ENCODE results near the gene PAK6. TPM values are rescaled to one million over a fixed set of nuclear protein-coding genes. Genes with fewer than 3 reads are reported as not detected.

PAK6 gene
- total and polyA plus RNA-seq, 9 of the 15 experiments (the other 6 are each of a cell fraction or from before 2014, with no cell fraction given) = 0.03 to 0.74 (median 0.16) TPM; not detected in 2

GRCh38 chr15:40323953-40324937, 85.4 kb downstream of the PAK6 start (continued):
- TF ChIP-seq HOMEZ (CRISPR knock-in tag; IDR thresholded peaks at IDR 0.05) (no peak), SIN3B (IDR thresholded peaks at IDR 0.05; ENCODE audit: low read depth) (0 out of 2 replicates have a peak, but pooled peaks have one; percentile 16), PCBP1 (IDR thresholded peaks at IDR 0.05; ENCODE audit: low read depth, low read length, poor library complexity, severe bottlenecking) (peak; percentile 40), OTX1 (CRISPR knock-in tag; IDR thresholded peaks at IDR 0.05) (no peak), RB1 (IDR thresholded peaks at IDR 0.05; ENCODE audit: low read depth) (no peak), POLR2B (IDR thresholded peaks at IDR 0.05; ENCODE audit: low read depth, partially characterized antibody) (no peak), ZNF324 (CRISPR knock-in tag; IDR thresholded peaks at IDR 0.05) (no peak), NR4A1 (CRISPR knock-in tag; IDR thresholded peaks at IDR 0.05) (no peak), NR4A1 (tag; IDR thresholded peaks at IDR 0.05) (no peak), ETV1 (tag; conservative IDR thresholded peaks at IDR 0.05; ENCODE audit: low read depth) (no peak), ZFP1 (CRISPR knock-in tag; IDR thresholded peaks at IDR 0.05) (no peak), KDM5B (IDR thresholded peaks at IDR 0.05; ENCODE audit: insufficient replicate concordance, low read depth, low read length) (peak; percentile 55), SNIP1 (IDR thresholded peaks at IDR 0.05; ENCODE audit: low read depth) (no peak), SMARCA4 (IDR thresholded peaks at IDR 0.05) (no peak), ATF7 (IDR thresholded peaks at IDR 0.05) (no peak), MAFK (IDR thresholded peaks at IDR 0.05; ENCODE audit: low read length) (no peak), ZNF766 (CRISPR knock-in tag; conservative IDR thresholded peaks at IDR 0.05) (0 out of 2 replicates have a peak, but pooled peaks have one; percentile 48), ID3 (CRISPR knock-in tag; IDR thresholded peaks at IDR 0.05) (no peak), ID3 (tag; IDR thresholded peaks at IDR 0.05) (0 out of 2 replicates have a peak, but pooled peaks have one; percentile 19), ZNF609 (CRISPR knock-in tag; IDR thresholded peaks at IDR 0.05; ENCODE audit: borderline replicate concordance) (no peak), DACH1 (IDR thresholded peaks at IDR 0.05; ENCODE audit: partially characterized antibody) (no peak), CHD2 (IDR thresholded peaks at IDR 0.05; ENCODE audit: low read depth, low read length) (no peak), RUNX1 (IDR thresholded peaks at IDR 0.05; ENCODE audit: low read depth) (no peak)

Data from K562 (cell line).